Stimulated activated CD4-positive, alpha-beta T cell treated with anti-CD3 and anti-CD28 coated beads, Interleukin-4, amount 100 ng/mL, for 1 hour (primary cell): Measurements from ENCODE around the gene FAM151A.

Source experiments
- DNase-seq: peaks from one replicate; pipeline ENCODE4 v3.0.0-alpha.2; 2020

Gene FAM151A

DNA sequence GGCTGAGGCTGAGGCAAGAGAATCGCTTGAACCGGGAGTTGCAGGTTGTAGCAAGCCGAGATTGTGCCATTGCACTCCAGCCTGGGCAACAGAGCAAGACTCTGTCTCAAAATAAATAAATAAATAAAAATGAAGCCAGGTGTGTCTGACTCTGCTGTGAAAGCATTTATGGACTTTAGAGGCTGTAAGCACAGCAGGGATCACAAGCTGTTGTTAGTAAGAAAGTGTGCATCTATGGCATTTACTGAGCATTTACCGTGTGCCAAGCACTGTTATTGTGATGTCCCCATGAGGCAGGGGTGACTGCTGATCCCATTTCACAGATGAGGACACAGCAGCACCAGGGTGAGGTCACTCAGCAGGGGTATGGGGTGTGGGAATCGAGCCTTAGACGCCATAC, 20.1 kb downstream of the FAM151A start:
- no peak for DNase-seq

DNA sequence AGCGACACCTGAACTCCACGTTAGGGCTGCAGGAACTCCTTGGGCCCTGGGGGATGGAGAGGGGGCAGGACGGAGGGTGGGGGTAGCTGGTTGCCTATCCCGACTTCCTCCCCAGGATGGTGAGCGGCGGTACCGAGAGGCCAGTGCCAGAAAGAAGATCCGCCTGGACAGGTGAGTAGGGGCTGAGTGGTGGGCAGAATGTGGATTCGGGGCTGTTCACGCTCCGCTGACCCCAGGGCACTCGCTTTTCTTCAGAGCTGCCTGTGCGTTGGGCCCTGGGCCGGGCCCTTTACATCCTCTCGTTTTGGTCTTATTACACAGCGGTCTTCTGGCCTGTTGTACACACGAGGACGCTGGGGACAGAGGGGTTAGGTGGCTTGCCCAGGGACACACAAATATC, 20.8 kb downstream of the FAM151A start:
- no peak for DNase-seq

DNA sequence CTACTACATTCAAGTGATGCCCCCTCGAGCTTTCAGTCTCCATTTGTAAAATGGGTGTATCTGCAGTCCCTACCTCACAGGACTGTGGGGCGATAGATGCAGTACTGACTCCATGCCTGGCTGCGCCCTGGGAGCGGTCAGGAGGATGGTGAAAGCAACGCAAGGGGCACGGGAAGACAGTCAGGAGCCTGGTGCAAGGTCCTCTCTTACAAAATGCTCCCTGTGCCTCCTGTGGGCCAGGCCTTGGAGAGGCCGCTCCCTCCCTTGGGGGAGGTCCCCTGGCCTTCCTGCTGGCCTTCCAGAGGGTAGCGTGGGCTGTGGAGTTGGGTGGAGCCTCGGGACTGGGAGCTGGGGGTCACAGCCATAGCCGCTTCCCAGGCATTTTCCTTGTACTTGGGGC, 21.6 kb downstream of the FAM151A start:
- DNase-seq: no peak

DNA sequence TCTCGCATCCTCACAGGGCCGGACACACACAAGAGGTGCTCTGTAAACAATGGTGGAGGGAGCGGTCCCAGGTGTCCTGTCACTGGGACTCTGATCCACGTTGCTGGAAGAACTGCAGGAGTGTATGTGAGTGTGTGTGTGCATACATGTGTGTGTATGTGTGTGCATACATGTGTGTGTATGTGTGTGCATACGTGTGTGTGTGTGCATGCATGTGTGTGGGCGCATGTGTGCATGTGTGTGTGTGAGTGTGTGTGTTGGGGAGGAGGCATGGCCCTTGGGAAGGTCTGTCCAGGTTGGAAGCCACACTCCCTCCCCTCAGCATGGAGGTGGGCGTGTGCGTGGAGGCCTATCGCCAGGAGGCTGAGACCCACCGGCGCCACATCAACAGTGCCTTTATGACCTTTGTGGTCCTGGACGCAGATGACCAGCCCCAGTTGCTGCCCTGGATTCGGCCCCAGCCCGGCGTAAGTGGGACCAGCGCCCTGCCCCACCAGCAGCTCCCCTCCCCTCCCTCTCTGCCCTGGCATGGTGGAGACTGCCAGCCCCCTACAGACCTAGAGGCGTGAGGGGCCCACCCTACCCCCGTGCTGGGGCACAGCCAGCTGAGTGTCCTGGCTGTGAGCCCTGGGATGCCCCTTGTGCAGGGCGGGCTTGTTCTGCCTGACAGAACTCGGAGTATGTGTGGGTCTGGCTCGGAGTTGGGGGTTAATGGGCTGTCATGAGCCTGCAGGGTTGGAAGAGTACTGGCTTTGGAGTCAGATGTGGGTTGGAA, 22.2 kb downstream of the FAM151A start:
- no peak for DNase-seq

DNA sequence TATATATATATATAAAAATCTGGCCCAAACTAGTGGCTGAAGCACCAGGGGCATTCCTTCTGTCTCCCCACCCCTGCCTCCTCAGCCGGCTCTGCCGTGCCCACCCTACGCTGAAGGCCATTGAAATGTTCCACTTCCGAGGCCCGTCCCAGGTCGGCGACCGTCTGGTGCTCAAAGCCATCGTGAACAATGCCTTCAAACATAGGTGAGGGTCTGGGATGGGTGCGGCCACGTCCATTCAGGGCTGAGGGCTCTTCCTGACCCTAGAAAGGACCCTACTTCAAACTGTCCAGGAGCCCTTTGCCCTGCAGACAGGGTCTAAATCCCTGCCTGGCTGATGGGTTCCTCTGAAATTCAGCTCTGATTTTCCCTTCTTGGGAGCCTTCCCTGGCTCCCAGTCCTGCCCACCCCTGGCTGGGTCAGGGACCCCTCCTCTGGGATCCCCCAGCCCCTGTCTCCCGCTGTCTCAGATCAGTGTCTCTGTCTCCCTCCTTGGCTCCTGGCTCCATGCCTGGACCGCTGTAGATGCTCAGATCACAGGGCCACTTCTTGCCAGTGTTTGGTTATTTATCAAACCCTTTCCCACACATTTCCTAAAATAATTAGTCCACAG, 24.0 kb downstream of the FAM151A start:
- no peak for DNase-seq

DNA sequence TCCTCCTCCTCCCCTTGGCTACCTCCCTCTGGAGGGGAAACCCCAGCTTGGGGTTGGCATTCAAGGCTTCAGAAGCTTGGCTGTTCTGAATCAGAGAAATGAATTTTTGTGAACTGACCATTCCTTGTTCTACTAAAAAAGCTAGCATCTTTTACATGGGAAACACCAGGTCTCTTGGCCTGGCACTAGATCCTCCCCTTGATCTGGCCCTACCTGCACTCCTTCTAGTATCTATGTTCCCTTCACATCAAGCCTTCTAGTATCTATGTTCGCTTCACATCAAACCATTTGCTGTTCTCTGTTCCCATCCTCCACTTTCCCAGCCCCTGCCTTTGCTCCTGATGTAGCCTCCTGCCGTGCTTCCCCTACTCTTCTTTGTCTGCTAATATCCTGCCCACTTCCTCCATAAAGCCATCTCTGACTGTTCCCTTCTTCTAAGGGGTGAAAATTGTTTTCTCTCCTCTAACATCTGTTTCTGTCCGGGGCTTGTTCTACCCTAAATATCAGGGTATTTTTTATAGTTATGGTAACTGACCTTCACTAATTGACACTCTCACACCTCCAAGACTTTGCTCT, 25.8 kb downstream of the FAM151A start:
- no peak for DNase-seq

DNA sequence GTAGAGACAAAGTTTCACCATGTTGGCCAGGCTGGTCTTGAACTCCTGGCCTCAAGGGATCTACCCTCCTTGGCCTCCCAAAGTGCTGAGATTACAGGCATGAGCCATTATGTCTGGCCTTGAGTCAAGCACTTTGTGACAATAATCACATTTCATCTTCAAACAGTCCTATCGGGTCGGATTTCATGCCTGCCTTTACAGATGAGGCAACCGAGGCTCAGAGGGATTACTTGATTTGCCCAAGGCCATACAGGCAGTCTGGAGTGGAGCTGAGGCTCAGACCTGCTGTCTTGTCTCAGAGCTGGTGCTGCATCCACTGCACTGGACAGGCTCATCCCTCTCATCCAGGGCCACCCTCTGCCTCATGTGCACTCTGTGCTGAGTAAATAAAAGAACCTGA, 26.6 kb downstream of the FAM151A start:
- DNase-seq: no peak

DNA sequence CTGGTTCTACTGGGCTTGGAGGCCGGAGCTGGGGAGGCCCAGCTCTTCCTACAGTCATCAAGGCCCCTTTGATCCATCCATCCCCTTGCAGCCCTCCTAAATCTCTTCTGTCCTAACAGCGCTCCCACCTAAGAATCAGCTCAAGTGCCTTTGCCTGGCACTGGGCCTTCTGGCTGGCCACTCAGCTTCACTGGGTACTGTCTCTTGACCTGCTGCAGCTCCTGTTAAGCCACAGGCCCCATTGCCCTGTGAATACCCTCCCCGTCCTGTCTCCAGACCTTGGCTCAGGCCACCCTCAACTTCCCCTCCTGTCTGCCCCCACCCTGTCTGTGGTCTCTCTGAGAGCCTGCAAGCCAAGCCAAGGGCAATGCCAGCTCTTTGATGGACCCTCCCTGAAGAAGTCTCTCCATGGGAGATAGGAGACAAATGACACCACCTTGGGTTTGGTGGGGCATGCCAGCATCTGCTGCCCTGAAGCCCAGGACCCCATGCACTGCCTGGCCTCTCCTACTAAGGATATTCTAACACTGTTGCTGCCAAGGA, 27.3 kb downstream of the FAM151A start:
- no peak for DNase-seq

DNA sequence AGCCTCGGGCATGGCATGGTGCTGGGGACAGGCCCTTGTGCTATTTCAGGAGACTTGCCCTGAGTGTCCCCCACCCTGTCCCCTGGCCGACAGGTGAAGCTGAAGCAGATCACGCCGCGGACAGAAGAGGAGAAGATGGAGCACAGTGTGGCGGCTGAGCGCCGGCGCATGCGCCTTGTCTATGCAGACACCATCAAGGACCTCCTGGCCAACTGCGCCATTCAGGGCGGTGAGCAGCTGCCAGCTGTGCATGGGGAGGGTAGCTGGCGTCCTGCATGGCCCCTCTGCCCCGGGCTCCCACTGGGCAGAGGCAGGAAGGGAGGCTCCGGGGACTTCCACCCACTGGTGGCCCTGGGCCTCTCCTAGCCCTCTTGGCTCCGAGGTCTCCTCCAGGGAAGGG, 28.9 kb downstream of the FAM151A start:
- no peak for DNase-seq

DNA sequence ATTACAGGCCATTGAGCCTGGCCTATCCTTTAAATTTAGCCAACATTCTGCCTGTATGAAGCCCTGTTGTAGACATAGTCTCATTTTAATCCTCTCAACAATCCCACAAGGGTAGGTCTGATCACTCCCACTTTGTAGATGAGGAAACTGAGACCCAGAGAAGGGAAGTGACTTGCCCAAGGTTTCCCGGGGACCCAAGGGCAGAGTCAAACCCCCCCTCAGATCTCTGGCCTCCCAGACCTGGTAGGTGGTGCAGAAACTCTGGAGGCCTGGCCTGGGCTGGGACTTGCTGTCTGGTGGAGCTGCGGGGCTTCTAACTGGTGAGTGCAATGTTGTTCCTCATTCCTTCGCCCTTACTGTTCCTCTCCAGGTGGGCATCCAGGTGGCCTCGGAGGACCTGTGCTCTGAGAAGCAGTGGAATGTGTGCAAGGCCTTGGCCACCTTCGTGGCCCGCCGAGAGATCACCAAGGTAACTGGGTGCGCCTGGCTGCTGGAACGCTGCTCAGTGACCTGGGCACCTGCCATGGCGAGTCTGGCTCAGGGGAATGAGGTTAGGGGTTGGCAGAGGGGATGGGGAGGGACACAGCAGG, 29.7 kb downstream of the FAM151A start:
- no peak for DNase-seq

DNA sequence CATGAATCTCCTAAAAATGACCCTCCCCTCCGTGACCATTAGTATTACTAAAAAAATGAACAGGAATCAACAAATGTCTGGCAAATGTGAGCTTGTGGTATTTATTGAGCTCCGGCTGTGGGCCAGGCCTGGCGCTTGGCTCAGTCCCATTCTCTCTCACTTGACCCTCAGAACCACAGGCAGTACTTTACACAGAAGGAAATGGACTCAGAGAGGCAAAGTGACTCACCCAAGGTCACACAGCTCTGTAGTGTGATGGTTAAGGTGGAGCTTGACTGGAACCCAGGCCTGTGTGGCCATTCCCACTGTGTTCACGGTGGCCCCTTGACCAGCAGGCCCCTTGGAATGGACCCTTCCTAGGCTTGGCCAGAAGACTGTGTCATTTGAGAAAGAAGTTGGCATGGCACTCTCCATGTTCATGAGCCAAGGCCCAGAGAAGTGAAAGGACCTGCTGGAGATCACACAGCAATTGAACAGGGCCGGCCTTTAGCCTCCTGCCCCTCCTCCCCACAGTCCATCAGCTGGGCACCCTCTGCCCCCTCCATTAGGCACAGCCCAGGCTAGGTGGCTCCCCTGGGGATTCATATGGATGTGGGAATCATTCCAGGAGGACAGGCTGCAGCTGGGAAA, 32.1 kb downstream of the FAM151A start:
- DNase-seq: no peak

DNA sequence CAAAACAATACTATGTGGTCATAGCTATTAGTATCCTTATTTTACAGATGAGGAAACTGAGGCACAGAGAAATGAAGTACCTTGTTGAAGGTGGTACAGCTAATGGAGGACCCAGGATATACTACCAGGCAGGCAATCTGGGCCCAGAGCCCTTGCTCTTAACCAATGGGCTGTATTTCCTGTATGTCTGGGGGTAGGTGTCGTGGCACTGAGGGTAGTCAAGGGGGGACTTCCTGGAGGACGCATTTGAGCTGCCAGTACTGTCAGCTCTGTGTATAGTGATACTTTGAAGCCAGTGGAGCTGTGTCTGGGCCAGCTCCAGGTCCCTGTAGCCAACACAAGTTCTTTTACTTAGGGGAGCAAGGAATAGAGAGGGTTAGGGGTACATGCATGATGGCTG, 34.9 kb downstream of the FAM151A start:
- DNase-seq: no peak

DNA sequence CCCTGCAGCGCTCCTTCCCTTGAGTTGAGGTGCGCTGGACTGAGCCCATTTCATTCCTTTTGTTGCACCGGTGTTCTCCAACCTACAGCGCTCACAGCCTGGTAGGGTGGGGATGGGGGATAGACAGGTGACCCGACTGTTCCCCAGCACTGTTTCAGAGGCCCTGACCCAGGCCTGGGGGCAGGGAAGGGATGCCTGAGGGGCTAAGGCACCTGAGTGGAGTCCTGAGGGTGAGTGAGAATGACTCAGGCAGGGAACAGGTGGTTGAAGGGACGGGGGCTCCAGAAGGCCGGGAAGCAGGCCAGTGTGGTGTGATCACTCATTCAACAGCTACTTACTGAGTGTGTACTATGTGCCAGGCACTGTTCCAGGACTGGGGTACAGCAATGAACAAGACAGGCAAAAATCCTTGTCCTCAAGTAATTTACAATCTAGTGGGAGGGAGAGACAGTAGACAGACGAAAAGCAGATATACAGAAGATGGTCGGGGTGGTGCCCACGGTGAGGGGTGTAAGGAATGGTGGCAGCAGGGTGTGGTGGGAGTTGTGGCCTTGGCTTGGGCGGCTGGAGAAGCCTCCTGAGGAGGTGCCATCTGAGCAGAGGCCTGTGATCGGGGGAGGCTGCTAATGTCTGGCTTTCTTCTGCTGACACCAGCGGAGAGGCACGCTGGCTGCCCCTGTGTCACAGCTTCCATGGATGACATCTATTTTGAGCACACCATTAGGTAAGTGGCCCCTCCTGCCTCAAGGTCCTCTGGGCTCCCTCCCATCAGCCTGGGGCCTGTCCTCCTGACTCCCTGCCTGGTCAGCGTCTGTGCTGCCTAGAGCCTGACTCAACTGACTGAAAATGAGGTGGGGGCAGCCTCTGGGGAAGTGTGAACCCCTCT, 37.9 kb downstream of the FAM151A start:
- DNase-seq: no peak

DNA sequence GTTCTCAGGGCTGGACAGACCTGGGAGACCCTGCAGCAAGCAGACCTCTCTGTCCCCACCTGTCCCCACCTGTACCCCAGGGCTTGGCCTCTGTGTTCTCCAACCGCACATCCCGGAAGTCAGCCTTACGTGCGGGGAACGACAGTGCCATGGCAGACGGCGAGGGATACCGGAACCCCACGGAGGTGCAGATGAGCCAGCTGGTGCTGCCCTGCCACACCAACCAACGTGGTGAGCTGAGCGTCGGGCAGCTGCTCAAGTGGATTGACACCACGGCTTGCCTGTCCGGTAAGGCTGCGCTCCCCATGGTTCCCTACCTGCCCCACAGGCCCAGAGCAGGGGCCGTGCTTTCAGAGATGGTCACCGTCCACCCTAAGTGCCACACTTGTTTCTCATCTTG, 38.8 kb downstream of the FAM151A start:
- no peak for DNase-seq

DNA sequence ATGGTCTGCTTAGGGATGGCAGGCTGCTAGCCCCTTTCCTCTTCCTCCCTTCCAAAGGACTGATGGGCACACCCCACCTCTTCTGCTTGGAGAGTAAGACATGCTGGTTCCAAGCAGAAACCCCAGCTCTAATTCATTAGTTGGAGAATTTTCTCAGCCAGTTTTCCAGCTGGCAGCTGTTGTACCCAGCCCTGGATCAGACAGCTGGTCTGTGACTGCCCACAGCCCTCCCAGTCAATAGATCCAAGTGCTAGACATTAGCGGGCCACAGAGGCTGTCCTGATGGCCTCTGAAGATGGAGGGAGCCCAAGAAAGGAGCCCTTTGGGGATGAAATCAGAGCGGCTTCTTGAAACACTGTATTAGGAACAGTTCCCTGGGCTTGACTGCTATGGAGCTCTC, 39.5 kb downstream of the FAM151A start:
- no peak for DNase-seq

DNA sequence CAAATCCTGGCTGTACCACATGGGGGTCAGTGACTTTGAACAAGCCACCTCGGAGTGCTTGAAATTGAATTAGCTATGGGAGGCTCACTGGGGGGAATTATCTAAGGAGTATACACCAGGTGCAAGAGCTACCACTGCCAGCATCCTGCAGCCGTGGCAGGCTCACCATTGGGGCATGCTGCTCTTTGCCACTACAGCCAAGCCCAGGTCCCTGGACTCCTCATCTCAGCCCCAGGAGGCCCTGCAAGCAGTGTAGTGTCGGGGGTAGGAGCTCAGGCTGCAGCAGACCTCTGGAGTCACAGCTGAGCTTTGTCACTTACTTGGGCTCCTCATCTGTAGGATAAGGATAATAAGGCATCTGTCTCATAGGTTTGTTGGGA, 40.0 kb downstream of the FAM151A start:
- DNase-seq: no peak

DNA sequence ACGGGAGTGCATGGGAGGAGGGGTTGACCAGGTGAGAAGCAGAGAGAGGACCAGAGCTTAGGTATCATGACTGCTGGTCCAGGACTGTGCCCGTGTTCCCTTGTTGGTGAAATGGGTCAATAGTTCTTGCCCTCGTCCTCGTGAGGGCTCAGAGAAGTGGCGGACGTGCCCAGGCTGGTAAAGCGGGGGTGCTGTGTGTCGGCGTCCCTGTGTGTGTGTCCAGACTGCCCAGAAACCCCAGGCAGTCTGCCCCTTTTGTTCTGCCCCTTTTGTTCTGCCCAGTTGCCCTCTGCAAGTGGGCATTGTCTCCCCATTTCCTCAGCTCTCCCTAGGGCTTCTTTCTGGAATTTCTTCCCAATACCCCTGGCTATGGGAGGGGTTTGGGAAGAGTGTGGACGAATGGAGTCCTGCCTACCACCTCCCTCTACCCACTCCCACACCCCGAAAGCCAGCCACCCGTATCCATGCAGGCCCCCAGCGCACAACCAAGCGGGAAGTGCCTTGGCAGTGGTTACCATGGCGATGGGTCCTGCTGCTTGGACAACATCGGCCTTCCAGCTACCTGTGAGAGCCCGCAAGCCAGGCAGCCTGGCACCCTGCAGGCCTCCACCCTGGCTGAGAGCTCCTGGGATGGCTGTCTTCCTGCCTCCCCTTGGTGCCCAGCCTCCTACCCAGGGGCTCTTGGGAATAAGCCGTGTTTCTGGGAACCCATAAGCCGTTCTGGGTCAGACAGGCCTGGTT, 40.6 kb downstream of the FAM151A start:
- no peak for DNase-seq

DNA sequence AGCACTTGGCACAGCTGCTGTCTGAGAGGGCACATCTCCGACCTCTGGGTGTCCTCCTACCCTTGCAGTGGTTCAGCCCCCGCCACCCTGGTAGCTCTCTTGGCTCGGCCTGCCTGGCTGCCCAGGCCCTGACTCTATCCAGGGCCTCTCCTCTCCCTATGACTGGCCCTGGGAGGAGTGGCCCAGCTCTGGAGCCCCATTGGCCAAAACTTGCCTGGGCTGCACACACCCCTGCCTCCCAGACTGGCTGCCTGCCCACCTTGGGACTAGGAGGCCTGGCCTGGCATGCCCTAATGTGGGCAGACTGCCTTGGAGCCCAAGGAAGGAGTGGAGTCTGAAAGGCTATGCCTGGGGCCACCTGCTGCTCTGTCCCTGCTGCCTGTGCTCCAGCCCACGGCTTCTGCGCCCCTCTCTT, 41.7 kb downstream of the FAM151A start:
- DNase-seq: no peak

DNA sequence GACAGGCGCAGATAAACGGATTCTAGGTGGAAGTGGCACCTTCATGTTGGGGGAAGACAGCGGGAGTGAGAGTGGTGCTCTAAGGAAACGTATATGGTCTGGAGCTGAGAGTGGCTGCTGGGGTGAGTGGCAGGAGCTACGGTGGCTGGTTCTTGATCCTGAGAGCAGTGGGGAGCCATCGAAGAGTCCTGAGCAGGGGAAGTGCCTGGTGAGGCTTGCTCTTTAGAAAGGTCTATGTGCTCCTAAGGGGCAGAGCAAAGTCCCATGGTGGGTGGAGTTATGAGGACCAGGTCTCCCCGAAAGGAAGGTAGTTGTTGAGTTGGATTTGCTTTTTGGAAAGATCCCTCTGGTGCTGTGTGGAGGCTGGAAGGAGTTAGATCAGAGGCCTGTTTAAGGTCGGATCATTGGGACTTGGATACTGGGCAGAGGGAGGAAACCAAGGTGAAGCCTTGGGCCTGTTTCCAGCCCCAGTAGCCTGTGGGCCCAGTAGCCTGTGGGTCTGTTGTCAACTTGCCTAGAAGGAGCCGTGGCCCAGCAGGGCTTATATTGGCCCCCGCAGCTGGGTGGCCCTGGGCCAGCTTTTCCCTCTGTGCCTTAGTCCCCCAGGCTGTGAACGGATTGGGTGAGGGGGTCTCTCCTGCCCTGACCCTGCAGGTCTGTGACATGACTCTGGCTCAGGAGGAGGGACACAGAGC, 42.3 kb downstream of the FAM151A start:
- DNase-seq: no peak

DNA sequence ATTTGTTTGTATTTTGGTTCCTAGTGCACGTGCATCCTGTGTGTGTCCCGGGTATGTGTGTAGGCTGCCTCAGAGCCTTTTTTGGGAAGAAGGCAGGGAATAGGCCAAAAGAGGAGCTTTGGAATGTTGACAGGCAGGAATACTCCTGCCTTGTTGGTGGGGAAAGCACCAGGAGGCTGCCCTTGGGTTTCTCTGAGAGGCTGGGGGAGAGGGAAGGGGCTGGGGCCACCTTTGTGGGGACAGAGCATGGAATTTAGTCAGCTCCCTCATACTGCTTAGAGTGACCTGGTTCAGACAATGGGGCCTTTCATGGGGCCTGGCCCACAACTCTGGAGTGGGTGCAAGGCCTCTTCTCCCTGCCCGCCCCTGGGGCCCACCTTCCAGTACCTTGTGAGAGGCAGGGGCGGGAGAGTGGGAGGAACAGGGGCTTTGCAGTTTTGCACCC, 44.0 kb downstream of the FAM151A start:
- DNase-seq: no peak

DNA sequence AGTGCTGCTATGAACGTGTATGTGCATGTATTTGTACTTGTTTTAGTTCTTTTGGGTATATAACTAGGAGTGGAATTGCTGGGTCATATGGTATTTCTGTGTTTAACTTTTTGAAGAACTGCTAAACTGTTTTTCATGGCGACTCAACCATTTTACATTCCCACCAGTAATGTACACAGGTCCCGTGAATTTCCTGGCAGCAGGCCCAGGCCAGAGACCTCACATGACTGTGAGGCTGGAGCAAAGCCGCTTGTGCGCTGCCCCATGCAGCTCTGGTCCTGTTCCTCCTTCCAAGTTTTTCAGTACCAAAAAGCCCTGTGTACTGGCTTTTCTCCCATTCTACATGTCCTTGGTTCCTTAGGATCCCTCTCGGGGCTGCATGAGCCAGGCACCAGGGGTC, 45.7 kb downstream of the FAM151A start:
- DNase-seq: no peak
